GF-D8 (cell line): Measurements from ENCODE around the gene MOV10L1.
"Not testable (repeated sequence)": the region's sequence is repeated elsewhere in the genome, so short reads cannot be mapped to it uniquely, and the experiment has no call there.

Experiments
- DNase-seq: peaks from one replicate; lab custom pipeline; 2025; lab: John Stamatoyannopoulos, UW

MOV10L1 gene

DNA sequence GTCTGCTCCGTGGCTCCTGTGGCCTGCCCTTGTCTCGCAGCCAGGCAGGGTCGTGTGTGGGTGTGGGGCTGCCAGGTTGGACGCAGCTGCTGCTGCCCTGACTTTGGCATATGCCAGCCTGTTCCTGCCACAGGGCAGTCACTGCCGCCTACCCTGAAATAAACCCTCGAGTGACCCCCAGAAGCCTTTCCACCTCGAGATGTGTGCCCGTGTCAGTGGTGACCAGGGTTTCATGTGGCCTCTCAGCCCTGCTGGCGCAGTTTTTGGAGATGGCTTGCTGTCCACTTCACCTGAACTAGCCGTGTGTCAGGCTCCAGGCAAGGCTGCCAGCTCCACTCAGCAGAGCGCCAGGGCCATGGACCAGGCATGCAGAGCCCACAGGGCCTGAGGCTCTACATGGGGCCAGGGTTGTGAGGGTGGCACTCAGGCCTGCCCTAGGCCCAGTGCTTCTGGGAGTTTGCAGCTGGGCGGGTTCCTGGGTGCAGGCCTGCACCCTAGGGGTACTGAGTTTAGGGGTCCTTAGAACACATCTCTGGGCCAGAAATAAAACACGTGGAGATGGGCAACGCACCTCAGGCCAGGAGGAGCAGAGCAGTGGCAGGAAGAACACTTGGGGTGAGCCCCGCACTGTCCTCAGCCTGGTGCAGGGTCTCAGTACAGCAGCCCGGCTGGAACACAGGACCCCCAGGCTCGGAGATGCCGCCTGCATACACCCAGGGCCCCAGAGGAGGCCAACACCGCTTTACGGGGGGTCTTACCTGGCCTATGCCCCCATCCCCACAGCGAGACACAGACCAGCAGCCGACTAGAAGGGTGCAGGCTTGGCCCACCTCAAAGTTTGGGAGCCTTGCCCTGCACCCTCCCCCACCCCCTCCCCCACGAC lies 71.9 kb downstream of the MOV10L1 start:
- DNase-seq: no peak

DNA sequence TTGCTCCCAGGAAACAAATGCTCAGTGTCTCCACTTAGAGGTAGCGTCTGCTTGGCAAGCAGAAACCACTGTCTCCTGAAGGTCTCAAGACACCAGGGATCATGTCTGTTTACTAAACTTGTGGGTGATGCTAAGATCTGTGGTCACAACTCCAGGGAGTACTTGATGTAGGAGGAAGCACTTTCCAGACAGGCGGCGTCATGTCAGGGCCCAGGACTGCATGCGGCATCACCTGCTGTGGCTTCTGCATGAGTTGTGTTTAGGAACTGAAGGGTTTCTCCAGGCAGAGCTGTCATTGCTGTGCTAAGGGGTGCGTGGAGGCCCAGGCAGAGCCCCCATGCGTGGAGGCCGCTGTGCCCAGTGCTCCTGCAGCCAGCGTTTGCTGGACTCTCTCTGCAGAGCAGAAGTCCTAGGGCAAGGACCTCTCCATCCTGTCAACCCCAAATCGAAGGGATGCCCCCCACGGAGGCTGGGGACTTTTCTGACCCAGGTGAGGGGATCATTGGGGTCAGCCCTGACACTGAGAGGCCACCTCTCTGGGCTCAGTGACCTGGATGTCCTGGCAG lies 72.7 kb downstream of the MOV10L1 start:
- DNase-seq: no peak

DNA sequence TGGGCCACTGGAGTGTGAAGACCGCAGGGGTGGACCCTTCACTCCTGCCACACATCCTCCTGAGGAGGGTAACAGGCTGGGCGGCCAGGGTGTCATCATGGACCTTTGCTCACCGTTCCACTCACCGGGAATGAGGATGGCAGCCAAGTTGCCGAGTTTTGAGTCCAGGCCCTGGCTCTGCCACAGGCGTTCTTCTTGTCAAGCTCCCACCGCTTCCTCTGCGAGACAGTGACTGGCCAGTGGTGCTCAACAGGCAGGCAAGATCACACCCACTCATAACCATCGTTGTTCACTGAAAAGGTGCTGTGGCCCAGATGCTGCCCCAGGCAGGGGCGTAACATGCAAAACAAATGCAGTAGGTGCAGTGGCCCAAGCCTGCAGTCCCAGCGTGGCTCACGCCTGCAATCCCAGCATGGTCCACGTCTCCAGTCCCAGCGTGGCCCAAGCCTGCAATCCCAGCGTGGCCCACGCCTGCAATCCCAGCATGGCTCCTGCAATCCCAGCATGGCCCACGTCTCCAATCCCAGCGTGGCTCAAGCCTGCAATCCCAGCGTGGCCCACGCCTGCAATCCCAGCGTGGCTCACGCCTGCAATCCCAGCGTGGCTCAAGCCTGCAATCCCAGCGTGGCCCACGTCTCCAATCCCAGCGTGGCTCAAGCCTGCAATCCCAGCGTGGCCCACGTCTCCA lies 75.8 kb downstream of the MOV10L1 start:
- DNase-seq: no peak

DNA sequence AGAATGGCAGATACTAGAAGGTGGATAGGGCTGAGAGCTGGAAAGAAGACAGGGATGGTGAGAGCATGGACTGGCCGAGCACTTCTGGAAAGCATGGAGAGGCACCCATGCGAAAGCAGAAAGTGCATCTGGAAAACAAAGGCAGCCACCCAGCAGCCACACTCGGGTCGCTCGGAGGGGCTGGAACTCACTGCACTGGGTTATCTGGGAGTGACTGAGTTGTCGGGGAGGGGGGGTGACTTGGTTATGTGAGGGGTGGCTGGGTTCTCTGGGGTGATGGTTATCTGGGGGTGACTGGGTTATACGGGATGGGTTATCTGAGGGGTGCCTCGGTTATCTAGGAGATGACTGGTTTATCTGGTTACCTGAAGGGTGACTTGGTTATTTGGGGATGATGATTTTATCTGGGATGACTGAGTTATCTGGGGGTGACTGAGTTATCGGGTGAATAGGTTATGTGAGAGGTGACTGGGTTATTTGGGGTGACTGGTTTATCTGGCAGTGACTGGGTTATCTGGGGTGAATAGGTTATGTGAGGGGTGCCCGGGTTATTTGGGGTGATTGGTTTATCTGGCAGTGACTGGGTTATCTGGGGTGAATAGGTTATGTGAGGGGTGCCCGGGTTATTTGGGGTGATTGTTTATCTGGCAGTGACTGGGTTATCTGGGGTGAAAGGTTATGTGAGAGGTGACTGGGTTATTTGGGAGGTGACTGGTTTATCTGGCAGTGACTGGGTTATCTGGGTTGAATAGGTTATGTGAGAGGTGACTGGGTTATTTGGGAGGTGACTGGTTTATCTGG lies 78.1 kb downstream of the MOV10L1 start:
- DNase-seq: no peak

DNA sequence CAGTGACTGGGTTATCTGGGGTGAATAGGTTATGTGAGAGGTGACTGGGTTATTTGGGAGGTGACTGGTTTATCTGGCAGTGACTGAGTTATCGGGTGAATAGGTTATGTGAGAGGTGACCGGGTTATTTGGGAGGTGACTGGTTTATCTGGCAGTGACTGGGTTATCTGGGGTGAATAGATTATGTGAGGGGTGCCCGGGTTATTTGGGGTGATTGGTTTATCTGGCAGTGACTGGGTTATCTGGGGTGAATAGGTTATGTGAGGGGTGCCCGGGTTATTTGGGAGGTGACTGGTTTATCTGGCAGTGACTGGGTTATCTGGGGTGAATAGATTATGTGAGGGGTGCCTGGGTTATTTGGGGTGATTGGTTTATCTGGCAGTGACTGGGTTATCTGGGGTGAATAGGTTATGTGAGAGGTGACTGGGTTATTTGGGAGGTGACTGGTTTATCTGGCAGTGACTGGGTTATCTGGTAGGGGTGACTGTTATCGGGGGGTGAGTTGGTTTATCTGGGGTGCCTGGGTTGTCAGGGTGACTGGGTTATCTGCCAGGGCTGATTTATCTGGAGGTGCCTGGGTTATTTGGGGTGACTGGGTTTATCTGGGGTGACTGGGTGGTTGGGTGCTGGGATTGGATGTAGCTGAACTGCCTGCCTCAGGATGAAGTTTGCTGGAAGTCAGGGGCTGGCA lies 78.8 kb downstream of the MOV10L1 start:
- DNase-seq: not testable (repeated sequence)

DNA sequence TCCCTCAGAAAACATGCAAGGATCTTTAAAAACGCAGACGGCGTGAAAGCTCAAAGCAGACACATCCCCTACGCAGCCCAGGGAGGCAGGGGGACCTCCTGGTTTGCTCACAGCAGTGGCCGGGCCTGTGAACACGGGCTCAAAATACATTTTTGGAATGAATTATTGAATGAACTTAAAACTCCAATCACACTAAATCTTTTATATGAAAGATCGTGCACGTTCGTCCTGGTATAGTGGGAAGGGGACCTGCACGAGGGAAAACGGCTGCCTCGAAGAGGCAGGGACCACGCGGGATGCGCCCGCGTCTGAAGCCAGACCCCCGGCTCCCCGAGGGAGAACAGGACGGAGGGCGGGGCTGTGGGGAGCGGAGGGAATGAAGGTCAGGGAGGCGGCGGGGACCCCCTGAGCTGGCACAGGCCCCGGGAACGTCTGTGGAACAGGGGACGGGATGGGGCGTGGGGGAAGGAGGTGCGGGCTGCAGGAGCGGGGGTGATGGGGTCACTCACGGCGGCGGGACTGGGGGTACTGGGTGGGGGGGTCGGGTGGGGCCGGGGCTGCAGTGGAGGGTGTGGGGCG lies 79.5 kb downstream of the MOV10L1 start:
- DNase-seq: no peak

DNA sequence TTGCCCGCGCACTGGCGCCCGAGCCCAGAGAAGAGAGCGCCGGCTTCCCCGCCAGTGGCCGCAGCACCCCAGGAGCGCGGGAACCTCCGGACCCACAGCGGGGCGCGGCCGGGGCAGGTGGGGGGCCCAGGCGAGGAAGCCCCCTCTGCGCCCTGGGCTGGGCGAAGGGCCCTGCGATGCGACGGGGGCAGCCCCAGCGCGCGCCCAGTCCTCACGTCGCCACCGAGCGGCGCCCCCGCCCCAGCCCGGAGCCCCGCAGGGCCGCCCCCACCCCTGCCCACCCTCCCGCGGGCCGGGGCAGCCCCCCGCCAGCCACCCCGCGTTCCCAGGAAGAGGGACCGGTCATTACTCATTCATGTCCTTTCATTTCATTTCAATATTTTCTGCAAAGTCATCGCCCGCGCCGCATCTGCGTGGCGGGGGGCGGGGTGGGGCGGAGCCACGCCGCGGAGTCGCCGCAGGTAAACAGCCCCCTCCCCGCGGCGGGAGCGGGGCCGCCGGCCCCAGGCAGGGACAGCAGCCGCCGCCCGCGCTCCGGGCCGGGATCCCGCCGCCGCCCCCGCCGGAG lies 80.1 kb downstream of the MOV10L1 start:
- DNase-seq: no peak

DNA sequence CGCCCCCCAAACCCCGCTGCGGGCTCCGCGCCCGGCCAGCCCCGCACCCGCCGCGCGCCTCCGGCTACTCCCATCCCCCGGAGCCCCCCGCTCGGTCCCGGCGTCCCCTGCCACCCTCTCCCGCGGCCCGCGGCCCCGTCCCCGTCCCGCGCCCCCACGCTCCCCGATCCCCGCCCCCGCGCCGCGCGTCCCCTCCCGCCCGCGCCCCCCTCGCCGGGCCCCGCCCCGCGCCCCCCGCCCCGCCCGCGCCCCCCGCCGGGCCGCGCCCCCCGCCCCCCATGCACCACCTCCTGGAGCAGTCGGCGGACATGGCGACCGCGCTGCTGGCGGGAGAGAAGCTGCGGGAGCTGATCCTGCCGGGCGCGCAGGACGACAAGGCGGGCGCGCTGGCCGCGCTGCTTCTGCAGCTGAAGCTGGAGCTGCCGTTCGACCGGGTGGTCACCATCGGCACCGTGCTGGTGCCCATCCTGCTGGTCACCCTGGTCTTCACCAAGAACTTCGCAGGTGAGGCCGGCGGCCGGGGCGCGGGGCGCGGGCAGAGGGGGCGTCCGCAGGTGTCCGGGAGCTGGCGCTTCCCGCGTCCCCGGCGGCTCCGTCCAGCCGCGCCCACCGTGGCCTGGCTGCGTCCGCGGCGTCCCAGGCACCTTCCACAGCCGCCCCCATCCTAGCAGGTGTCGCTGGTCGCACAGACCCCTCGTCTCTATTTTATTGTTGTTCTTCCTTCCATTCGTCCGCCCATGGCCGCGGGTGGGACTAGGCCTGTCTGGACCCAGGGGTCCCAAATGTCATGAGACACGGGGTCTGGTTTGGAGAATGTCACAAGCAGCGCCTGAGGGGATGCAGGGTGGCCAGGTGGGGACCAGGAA lies 80.9 kb downstream of the MOV10L1 start, which contains the start of gene PANX2:
Gene PANX2, plus strand, starts transcription at position 279 of the 866 bp plus-strand sequence. Its CDS starts 0 bp downstream, at position 279.
- DNase-seq: no peak

DNA sequence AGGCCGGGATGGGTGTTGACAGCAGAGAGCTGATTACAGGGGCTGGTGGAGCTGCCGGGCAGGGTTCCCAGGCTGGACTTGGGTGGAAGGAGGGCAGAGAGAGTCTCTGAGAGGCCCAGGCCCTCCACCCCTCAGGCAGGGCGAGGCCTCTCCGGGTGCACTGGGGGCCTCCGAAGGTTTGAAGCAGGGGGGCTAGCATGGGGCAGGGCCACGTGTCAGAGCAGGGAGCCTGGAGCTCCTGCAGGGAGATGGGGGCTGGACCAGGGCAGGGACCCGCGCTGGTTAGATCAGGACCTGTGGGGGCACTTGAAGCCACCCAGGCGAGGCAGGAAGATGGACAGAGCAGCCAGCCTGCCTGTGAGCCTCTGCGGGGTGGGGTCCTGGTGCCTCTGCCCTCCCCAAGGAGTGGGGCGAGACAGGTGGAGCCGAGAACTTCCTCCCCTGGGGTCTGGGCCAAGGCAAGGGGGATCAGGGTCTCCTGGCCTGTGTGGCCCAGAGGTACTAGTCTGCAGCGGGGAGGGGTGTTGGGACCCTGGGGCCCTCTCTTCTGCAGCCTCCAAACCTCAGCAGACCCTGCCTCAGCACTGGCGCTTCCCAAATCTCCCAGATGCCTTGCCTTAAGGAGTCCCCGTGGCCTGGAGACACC lies 81.6 kb downstream of the MOV10L1 start:
- DNase-seq: no peak

DNA sequence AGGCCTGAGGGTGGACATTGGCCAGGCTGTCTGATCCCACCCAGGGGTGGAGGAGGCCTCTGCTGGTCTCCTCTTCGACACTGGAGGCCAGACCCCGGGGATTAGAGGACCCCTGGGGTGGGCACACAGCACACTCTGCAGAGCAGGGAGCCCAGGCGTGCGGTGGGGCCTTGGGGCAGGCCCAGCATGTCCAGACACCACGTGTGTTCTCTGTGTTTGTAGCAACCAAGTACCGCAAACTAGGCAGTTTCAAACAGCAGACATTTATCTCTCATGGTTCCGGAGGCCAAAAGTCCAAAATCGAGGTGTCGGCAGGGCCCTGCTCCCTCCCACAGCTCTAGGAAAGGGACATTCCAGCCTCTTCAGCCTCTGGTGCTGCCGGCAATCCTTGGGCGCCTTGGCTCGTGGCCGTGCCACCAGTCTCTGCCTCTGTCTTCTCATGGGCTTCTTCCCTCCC lies 82.2 kb downstream of the MOV10L1 start:
- no peak for DNase-seq

DNA sequence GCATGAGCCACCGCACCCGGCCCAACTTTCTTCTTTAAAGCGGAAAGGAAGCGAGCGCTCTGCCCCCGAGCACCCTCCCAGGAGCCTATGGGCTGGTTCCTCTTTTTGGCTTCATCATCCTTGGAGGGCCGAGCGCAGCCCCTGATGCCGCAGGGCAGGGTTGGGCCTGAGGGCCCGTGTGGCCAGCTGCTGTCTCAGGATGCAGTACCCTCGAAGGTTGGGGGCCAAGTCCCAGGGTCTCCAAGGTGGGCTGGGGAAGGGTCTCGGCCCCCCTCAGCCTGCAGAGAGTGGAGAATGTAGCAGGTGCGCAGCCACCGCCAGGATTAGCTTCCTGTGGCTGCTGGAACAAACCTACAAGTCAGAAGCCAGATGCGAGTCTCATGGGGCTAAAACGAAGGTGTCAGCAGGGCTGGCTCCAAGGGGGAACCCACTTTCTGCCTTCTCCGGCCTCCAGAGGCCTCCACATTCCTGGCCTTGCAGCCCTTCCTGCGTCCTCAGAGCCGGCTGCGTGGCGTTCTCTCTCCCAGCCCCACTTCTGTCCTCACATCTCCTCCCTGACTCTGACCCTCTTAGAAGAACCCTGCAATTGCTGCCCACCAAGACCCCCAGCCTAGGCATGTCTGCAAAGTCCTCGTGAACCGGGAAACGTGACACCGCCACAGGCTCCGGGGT lies 83.6 kb downstream of the MOV10L1 start:
- DNase-seq: no peak

DNA sequence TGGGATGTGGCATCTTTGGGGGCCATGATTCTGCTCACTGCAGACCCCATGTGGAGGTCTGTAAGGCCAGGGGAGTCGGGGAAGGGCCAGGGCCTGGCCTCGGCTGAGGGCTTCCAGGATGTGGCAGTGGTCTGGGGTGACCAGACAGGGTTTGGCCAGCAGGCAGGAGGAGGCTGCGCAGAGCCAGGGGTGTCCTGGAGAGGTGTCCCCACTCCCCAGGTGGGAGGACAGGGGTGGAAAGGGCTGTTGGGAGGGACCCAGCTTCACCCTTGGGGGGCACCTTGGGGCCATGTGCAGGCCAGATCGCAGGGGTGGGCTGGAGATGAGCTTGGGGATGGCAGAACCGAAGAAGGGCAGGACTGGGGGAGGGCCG lies 84.2 kb downstream of the MOV10L1 start:
- DNase-seq: no peak

DNA sequence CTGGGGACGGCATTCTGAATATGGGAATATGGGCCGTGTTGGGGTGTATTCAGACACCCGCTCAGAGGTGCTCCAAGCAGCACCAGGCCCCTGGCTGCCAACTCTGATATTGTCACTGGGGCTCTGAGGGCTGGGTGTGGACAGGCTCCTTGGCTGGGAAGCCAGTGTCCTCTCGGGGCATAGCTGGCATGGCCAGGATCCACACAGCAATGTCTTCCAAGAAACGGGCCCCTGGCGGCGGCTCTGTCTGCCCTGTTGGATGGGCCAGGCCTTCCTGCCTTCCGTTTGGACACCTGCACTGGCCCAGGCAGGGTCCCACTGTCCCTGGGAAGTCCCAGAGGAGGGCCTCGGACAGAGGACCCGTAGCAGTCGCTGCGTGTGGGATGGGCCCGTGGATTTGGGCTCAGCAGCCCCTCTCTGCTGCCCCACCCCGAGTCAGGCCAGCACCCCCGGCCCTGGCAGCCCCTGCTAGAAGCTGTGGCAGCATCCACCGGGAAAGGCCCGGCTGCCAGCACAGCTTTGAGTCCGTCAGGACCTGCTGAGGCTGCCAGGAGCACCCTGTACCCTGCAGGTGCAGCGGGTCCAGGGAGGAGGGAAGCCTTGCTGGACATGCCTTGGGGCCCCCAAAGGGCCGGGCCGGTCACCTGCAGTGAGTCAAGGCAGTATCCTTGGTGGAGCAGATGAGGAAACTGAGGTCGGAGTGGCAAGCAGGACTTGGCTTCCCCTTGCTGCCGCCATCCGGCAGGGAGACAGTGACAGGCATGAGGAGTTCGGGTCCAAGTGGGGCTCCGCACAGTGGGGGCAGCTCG lies 84.8 kb downstream of the MOV10L1 start:
- DNase-seq: no peak

DNA sequence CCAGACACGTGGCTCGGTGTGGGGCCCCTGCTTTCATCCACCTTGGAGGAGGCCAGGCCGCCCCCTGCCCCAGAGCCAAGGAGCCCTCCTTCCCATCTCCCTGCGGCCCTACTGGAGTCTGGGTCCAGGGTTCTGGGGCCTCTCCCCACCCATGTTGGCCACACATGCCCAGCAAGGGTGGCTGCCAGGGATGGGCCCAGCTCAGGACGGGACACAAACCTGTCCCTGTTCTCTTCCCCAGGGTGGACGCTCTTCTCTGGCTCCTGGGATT lies 85.3 kb downstream of the MOV10L1 start:
- DNase-seq: no peak

DNA sequence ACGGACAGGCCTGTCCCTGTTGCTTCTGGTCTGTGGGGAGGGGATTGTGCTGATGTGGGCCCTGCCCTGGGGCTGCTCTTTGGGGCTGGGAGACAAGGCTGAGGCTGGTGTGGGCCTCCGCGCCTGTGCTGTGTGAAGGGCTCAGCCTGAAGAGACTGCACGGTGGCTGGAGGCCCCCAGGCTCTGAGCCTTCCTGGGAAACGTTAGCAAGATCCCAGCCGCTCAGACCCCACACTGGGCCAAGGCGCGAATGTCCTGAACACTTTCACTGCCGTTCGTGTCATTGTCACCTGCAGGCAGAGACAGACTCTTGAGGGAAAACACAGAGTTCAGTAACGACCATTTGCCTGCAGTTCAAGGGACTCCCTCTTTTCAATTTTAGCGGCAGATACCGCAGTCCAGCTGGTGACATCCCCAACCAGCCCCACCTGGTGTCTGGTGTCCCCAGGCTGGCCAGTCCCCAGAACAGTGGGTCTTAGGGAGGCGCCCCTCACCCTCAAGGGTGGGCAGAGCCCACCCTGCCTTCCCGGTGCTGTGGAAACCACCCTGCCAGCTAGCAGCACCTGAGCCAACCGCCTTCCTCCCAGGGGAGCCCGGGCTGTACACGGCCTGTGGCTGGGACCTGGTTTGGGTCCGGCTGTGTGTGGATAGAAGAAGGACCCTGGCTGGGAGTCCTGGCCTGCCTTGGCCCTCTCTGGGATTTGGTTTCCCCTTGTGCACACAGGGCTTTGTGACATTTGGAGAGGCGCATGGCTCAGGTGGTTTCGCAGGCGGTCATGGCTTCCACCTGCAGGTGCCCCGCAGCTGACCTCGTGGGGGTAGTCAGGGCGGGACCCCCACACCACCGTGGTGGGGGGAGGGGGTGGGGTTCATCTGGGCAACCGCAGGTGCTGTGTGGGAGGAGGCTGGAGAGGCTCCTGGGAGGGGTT lies 86.4 kb downstream of the MOV10L1 start:
- no peak for DNase-seq

DNA sequence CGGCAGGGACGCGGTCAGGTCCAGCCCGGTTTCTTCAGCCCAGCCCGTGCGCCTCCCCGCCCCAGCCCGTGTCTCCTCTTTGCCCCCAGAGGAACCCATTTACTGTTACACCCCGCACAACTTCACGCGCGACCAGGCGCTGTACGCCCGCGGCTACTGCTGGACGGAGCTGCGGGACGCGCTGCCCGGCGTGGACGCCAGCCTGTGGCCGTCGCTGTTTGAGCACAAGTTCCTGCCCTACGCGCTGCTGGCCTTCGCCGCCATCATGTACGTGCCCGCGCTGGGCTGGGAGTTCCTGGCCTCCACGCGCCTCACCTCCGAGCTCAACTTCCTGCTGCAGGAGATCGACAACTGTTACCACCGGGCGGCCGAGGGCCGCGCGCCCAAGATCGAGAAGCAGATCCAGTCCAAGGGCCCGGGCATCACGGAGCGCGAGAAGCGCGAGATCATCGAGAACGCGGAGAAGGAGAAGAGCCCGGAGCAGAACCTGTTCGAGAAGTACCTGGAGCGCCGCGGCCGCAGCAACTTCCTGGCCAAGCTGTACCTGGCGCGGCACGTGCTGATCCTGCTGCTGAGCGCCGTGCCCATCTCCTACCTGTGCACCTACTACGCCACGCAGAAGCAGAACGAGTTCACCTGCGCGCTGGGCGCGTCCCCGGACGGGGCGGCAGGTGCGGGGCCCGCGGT lies 87.2 kb downstream of the MOV10L1 start:
- DNase-seq: no peak
